Liver (tissue), 9 donors: ENCODE data around the gene LMTK3. TPM values are rescaled to one million over a fixed set of nuclear protein-coding genes. Genes with fewer than 3 reads are reported as not detected.
"Not testable (repeated sequence)": the region's sequence is repeated elsewhere in the genome, so short reads cannot be mapped to it uniquely, and the experiment has no call there.

Source experiments
- DNase-seq: peaks from one replicate; pipeline ENCODE4 v3.0.0-alpha.2; 2017; ENCODE audit warnings: low spot score
- H3K27ac ChIP-seq, 2 donors: one replicate each; pipeline ENCODE4 v1.7.0; 2013; ENCODE audit warnings: inconsistent platforms in 2 of 2, low read length in 2 of 2, control low read depth in 1 of 2, low read depth in 1 of 2, mild to moderate bottlenecking in 1 of 2
- H3K27me3 ChIP-seq, 4 donors: one replicate each; pipeline versions ENCODE4 v1.6.1 to v1.7.0; 2013; ENCODE audit warnings: low read length in 3 of 4, inconsistent platforms in 1 of 4, mild to moderate bottlenecking in 1 of 4, moderate library complexity in 1 of 4; ENCODE audit not compliant: control insufficient read depth in 4 of 4, insufficient read depth in 4 of 4
- H3K36me3 ChIP-seq, 4 donors: one replicate each; pipeline versions ENCODE4 v1.6.1 to v1.7.0; 2013; ENCODE audit warnings: low read length in 3 of 4, mild to moderate bottlenecking in 3 of 4, low read depth in 1 of 4, moderate library complexity in 1 of 4; ENCODE audit not compliant: control insufficient read depth in 4 of 4, insufficient read depth in 3 of 4
- H3K4me1 ChIP-seq, 4 donors: one replicate each; pipeline versions ENCODE4 v1.6.1 to v1.7.0; 2013; ENCODE audit warnings: low read length in 3 of 4, mild to moderate bottlenecking in 3 of 4, moderate library complexity in 1 of 4; ENCODE audit not compliant: control insufficient read depth in 4 of 4, insufficient read depth in 4 of 4
- H3K4me3 ChIP-seq, 3 donors: one replicate each; pipeline versions ENCODE4 v1.6.1 to v1.7.0; 2013; ENCODE audit warnings: low read length in 3 of 3, control low read depth in 1 of 3, low read depth in 1 of 3, mild to moderate bottlenecking in 1 of 3
- H3K9ac ChIP-seq, 2 donors: one replicate each; pipeline ENCODE4 v1.7.0; 2013; ENCODE audit warnings: low read length in 2 of 2, mild to moderate bottlenecking in 2 of 2, moderate library complexity in 2 of 2, control low read depth in 1 of 2, low read depth in 1 of 2
- H3K9me3 ChIP-seq, 4 donors: one replicate each; pipeline versions ENCODE4 v1.6.1 to v1.7.0; 2013; ENCODE audit warnings: low read length in 3 of 4; ENCODE audit not compliant: control insufficient read depth in 4 of 4
- EGR1 ChIP-seq, 2 donors: IDR thresholded peaks; 2 replicates each; pipeline ENCODE4 v1.6.1; 2016 to 2018; ENCODE audit warnings: antibody characterized with exemption in 2 of 2, low read depth in 2 of 2
- HNF4A ChIP-seq, 2 donors: conservative IDR thresholded peaks; 2 replicates each; pipeline ENCODE4 v1.6.1; 2016; ENCODE audit warnings: antibody characterized with exemption in 2 of 2, mild to moderate bottlenecking in 2 of 2
- HNF4G ChIP-seq: IDR thresholded peaks from 2 replicates; pipeline ENCODE4 v1.6.1; 2016; ENCODE audit warnings: antibody characterized with exemption
- JUND ChIP-seq, 2 donors: IDR thresholded peaks; 2 replicates each; pipeline ENCODE4 v1.6.1; 2016; ENCODE audit warnings: antibody characterized with exemption in 2 of 2
- RAD21 ChIP-seq, 2 donors: IDR thresholded peaks; 2 replicates each; pipeline ENCODE4 v1.6.1; 2016; ENCODE audit warnings: antibody characterized with exemption in 2 of 2, mild to moderate bottlenecking in 2 of 2
- RXRA ChIP-seq, 2 donors: IDR thresholded peaks; 2 replicates each; pipeline ENCODE4 v1.6.1; 2017 to 2018; ENCODE audit warnings: antibody characterized with exemption in 2 of 2, mild to moderate bottlenecking in 1 of 2
- SP1 ChIP-seq: IDR thresholded peaks from 2 replicates; pipeline ENCODE4 v1.6.1; 2018; ENCODE audit warnings: antibody characterized with exemption, mild to moderate bottlenecking
- WGBS: extraction: QIAGEN DNeasy Blood & Tissue Kit; methylation state at CpG from one replicate; pipeline ENCODE4 v1.1.7; 2013; 5-methylcytosine and 5-hydroxymethylcytosine counted together
- polyA plus RNA-seq, 2 donors: library from polyadenylated mRNA; stranded (reverse) in 1 of 2; unstranded in 1 of 2; fragments of 200-250 nt in 1 of 2; fragments of >200 nt in 1 of 2; fragmentation: Nextera tagmentation in 1 of 2; extraction: Ambion mirVana in 1 of 2; gene quantifications; one replicate each; pipeline versions ENCODE4 v1.2.1 to v1.2.3, GENCODE V29; 2013 to 2015
- total RNA-seq, 2 donors: library from RNA; depleted of rRNA; stranded (reverse); fragments of >200 nt; gene quantifications; one replicate each; pipeline ENCODE4 v1.2.3, GENCODE V29; 2014
- TF ChIP-seq, protein P1 (sequence below): IDR thresholded peaks from 2 replicates; pipeline ENCODE4 v1.6.1; 2016; ENCODE audit warnings: antibody characterized with exemption
- TF ChIP-seq, protein P2 (sequence below): IDR thresholded peaks from 2 replicates; pipeline ENCODE4 v1.6.1; 2016; ENCODE audit warnings: antibody characterized with exemption
- TF ChIP-seq, protein P3 (sequence below): fragments of 150-350 bp; IDR thresholded peaks from 2 replicates; pipeline ENCODE4 v1.5.1; 2017; ENCODE audit warnings: improper control_type of control experiment, low read depth, low read length; ENCODE audit not compliant: missing input control
- TF ChIP-seq, protein P4 (sequence below): IDR thresholded peaks from 2 replicates; pipeline ENCODE4 v1.6.1; 2016; ENCODE audit warnings: antibody characterized with exemption
- donor health status: healthy.
- donor health status: healthy.
- donor health status: healthy.
- donor health status: healthy.
- donor health status: healthy.

The LMTK3 gene
- total and polyA plus RNA-seq, 4 donors: 0.08 TPM; not detected in 2

DNA sequence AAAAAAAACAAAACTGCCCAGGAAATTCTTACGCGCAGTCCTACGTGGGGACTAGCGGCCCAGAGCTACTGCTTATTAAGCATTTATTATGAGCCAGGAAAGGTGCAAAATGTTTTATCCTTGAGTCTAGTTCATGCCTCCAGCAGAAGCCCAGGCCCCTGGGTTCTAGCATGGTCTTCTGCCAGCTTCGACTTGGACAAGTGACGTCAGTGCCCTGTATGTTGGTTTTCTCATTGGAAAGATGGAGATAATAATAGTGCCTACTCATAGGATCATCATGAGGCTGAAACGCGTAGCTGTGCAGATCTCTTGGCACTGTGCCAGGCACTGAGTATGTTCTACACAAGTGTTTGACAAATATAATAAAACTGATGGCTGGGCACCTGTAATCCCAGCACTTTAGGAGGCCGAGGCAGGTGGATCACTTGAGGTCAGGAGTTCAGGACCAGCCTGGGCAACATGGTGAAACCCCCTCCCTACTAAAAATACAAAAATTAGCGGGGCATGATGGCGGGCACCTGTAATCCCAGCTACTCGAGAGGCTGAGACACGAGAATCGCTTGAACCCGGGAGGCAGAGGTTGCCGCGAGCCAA, 28.0 kb upstream of the LMTK3 start:
- TF ChIP-seq, protein P1, sequence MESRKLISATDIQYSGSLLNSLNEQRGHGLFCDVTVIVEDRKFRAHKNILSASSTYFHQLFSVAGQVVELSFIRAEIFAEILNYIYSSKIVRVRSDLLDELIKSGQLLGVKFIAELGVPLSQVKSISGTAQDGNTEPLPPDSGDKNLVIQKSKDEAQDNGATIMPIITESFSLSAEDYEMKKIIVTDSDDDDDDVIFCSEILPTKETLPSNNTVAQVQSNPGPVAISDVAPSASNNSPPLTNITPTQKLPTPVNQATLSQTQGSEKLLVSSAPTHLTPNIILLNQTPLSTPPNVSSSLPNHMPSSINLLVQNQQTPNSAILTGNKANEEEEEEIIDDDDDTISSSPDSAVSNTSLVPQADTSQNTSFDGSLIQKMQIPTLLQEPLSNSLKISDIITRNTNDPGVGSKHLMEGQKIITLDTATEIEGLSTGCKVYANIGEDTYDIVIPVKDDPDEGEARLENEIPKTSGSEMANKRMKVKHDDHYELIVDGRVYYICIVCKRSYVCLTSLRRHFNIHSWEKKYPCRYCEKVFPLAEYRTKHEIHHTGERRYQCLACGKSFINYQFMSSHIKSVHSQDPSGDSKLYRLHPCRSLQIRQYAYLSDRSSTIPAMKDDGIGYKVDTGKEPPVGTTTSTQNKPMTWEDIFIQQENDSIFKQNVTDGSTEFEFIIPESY: no peak
- TF ChIP-seq, protein P2, sequence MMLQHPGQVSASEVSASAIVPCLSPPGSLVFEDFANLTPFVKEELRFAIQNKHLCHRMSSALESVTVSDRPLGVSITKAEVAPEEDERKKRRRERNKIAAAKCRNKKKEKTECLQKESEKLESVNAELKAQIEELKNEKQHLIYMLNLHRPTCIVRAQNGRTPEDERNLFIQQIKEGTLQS: no peak
- TF ChIP-seq RXRA (IDR thresholded peaks at IDR 0.05): no peak
- TF ChIP-seq, protein P3, sequence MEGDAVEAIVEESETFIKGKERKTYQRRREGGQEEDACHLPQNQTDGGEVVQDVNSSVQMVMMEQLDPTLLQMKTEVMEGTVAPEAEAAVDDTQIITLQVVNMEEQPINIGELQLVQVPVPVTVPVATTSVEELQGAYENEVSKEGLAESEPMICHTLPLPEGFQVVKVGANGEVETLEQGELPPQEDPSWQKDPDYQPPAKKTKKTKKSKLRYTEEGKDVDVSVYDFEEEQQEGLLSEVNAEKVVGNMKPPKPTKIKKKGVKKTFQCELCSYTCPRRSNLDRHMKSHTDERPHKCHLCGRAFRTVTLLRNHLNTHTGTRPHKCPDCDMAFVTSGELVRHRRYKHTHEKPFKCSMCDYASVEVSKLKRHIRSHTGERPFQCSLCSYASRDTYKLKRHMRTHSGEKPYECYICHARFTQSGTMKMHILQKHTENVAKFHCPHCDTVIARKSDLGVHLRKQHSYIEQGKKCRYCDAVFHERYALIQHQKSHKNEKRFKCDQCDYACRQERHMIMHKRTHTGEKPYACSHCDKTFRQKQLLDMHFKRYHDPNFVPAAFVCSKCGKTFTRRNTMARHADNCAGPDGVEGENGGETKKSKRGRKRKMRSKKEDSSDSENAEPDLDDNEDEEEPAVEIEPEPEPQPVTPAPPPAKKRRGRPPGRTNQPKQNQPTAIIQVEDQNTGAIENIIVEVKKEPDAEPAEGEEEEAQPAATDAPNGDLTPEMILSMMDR: no peak
- TF ChIP-seq, protein P4, sequence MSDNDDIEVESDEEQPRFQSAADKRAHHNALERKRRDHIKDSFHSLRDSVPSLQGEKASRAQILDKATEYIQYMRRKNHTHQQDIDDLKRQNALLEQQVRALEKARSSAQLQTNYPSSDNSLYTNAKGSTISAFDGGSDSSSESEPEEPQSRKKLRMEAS: no peak
- TF ChIP-seq SP1: no peak
- no peak for TF ChIP-seq RAD21 (IDR thresholded peaks at IDR 0.05)
- TF ChIP-seq JUND (IDR thresholded peaks at IDR 0.05): no peak
- no peak for TF ChIP-seq HNF4G
- no peaks in the 10 kb centered on the region for H3K4me1 ChIP-seq
- H3K27ac ChIP-seq: no peak overlapping the region
- H3K27me3 ChIP-seq: no peaks in the 10 kb centered on the region
- no peak overlapping the region for H3K4me3 ChIP-seq
- no peak overlapping the region for H3K9ac ChIP-seq
- peak; percentile 36 for DNase-seq
- WGBS: 78% methylated on average over 17 of the region's 17 CpGs
- H3K9me3 ChIP-seq: no peaks in the 10 kb centered on the region
- H3K36me3 ChIP-seq: no peaks in the 10 kb centered on the region

DNA sequence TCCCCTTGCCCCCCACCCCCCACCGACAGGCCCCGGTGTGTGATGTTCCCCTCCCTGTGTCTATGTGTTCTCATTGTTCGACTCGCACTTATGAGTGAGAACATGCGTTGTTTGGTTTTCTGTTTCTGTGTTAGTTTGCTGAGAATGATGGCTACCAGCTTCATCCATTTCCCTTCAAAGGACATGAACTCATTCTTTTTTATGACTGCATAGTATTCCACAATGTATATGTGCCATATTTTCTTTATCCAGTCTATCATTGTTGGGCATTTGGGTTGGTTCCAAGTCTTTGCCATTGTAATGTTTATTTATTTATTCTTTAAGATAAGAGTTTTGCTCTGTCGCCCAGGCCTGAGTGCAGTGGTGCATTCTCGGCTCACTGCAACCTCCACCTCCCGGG, 26.4 kb upstream of the LMTK3 start:
- not testable (repeated sequence) for H3K27me3 ChIP-seq, DNase-seq, H3K9me3 ChIP-seq, H3K4me3 ChIP-seq, H3K27ac ChIP-seq, H3K4me1 ChIP-seq, H3K9ac ChIP-seq, H3K36me3 ChIP-seq
- WGBS: 92% methylated on average over 8 of the region's 8 CpGs

DNA sequence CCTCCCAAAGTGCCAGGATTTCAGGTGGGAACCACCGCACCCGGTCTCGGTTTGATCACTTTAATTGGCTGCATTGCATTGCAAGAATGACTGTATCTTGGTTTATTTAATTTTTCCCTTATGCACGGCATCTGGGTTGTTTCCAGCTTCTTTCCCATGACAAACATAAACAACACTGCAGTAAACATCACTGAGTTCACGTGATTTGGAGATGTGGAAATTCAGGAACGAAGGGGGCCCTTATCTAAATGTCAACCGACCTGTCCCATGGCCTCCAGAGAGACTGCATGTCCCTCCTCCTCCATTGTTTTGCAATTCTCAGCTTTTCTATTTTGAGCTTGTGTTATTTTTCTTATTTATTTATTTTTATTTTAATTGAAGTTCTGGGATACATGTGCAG, 25.9 kb upstream of the LMTK3 start:
- Histone ChIP-seq H3K27ac (no peak overlapping the region), H3K27me3 (no peaks in the 10 kb centered on the region), H3K9me3 (no peaks in the 10 kb centered on the region), H3K4me1 (no peaks in the 10 kb centered on the region), H3K9ac (no peak overlapping the region), H3K4me3 (no peak overlapping the region), H3K36me3 (no peaks in the 10 kb centered on the region)
- no peak for DNase-seq
- 66% methylated on average over 7 of the region's 7 CpGs for WGBS
- TF ChIP-seq HNF4A (conservative IDR thresholded peaks at IDR 0.05): no peak
- no peak for TF ChIP-seq EGR1 (IDR thresholded peaks at IDR 0.05; ENCODE audit: low read depth in 2 of 2)
- no peak for TF ChIP-seq HNF4G
- TF ChIP-seq SP1: no peak
- no peak for TF ChIP-seq RXRA (IDR thresholded peaks at IDR 0.05)
